ENCODE results near the gene PTCD2.

- TF ChIP-seq CTCF (conservative IDR thresholded peaks at IDR 0.05 in 1 of 2, IDR thresholded peaks at IDR 0.05 in 1 of 2; ENCODE audit: low read depth in 1 of 2, low read length in 2 of 2) (peak; percentile 68 to 70), EZH2 (IDR thresholded peaks at IDR 0.05; ENCODE audit: low read length, missing control alignments) (no peak)
Measured at GRCh38 chr5:72307968-72308852, 12.0 kb upstream of the PTCD2 start.
